ENCODE measurements around the gene OR2V1.

- TF ChIP-seq CTCF (conservative IDR thresholded peaks at IDR 0.05; ENCODE audit: low read depth in 2 of 2) (no peak), POLR2AphosphoS5 (IDR thresholded peaks at IDR 0.05; ENCODE audit: low read depth) (no peak), REST (IDR thresholded peaks at IDR 0.05; ENCODE audit: unreplicated experiment) (no peak), EZH2 (IDR thresholded peaks at IDR 0.05; ENCODE audit: low read depth, unreplicated experiment) (no peak), EZH2phosphoT487 (IDR thresholded peaks at IDR 0.05; ENCODE audit: unreplicated experiment) (no peak), ZNF331 (CRISPR knock-in tag; IDR thresholded peaks at IDR 0.05; ENCODE audit: low read depth) (no peak), STAT1 (IDR thresholded peaks at IDR 0.05; ENCODE audit: unreplicated experiment) (no peak)
Observed at GRCh38 chr5:181176254-181176952, 45.4 kb upstream of the OR2V1 start.
